ENCODE results near the gene CIRBP. TPM values are rescaled to one million over a fixed set of nuclear protein-coding genes. Genes with fewer than 3 reads are reported as not detected.

The CIRBP gene
- total and polyA plus RNA-seq, 2 of the 13 experiments (the other 11 are each of a cell fraction or from before 2014, with no cell fraction given), result 133 to 140 TPM

- peak; percentile 67 for TF ChIP-seq XRCC5 (optimal IDR thresholded peaks at IDR 0.05; ENCODE audit: low read length)
- TF ChIP-seq ZNF564 (CRISPR knock-in tag; IDR thresholded peaks at IDR 0.05), result no peak
- no peak for TF ChIP-seq ZNF503 (CRISPR knock-in tag; IDR thresholded peaks at IDR 0.05)
- no peak; the same call in 1 of the 2 replicates for TF ChIP-seq ATRX (CRISPR knock-in tag; IDR thresholded peaks at IDR 0.05; ENCODE audit: borderline replicate concordance)
- no peak for TF ChIP-seq DZIP1 (CRISPR knock-in tag; IDR thresholded peaks at IDR 0.05)
- TF ChIP-seq ATF7-NPFF (CRISPR knock-in tag; IDR thresholded peaks at IDR 0.05; ENCODE audit: low read depth), result no peak
- peak; percentile 32; the same call in 1 of the 2 replicates for TF ChIP-seq ETV6 (CRISPR knock-in tag; conservative IDR thresholded peaks at IDR 0.05)
- no peak for TF ChIP-seq ZNF101 (CRISPR knock-in tag; IDR thresholded peaks at IDR 0.05; ENCODE audit: borderline replicate concordance, low read depth)
- no peak for TF ChIP-seq ZNF543 (CRISPR knock-in tag; IDR thresholded peaks at IDR 0.05)
- TF ChIP-seq ZIK1 (CRISPR knock-in tag; IDR thresholded peaks at IDR 0.05; ENCODE audit: borderline replicate concordance, low read depth), result no peak
- TF ChIP-seq, protein P1, sequence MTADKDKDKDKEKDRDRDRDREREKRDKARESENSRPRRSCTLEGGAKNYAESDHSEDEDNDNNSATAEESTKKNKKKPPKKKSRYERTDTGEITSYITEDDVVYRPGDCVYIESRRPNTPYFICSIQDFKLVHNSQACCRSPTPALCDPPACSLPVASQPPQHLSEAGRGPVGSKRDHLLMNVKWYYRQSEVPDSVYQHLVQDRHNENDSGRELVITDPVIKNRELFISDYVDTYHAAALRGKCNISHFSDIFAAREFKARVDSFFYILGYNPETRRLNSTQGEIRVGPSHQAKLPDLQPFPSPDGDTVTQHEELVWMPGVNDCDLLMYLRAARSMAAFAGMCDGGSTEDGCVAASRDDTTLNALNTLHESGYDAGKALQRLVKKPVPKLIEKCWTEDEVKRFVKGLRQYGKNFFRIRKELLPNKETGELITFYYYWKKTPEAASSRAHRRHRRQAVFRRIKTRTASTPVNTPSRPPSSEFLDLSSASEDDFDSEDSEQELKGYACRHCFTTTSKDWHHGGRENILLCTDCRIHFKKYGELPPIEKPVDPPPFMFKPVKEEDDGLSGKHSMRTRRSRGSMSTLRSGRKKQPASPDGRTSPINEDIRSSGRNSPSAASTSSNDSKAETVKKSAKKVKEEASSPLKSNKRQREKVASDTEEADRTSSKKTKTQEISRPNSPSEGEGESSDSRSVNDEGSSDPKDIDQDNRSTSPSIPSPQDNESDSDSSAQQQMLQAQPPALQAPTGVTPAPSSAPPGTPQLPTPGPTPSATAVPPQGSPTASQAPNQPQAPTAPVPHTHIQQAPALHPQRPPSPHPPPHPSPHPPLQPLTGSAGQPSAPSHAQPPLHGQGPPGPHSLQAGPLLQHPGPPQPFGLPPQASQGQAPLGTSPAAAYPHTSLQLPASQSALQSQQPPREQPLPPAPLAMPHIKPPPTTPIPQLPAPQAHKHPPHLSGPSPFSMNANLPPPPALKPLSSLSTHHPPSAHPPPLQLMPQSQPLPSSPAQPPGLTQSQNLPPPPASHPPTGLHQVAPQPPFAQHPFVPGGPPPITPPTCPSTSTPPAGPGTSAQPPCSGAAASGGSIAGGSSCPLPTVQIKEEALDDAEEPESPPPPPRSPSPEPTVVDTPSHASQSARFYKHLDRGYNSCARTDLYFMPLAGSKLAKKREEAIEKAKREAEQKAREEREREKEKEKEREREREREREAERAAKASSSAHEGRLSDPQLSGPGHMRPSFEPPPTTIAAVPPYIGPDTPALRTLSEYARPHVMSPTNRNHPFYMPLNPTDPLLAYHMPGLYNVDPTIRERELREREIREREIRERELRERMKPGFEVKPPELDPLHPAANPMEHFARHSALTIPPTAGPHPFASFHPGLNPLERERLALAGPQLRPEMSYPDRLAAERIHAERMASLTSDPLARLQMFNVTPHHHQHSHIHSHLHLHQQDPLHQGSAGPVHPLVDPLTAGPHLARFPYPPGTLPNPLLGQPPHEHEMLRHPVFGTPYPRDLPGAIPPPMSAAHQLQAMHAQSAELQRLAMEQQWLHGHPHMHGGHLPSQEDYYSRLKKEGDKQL (CRISPR knock-in tag; IDR thresholded peaks at IDR 0.05; ENCODE audit: low read depth), result no peak
- TF ChIP-seq, protein P2, sequence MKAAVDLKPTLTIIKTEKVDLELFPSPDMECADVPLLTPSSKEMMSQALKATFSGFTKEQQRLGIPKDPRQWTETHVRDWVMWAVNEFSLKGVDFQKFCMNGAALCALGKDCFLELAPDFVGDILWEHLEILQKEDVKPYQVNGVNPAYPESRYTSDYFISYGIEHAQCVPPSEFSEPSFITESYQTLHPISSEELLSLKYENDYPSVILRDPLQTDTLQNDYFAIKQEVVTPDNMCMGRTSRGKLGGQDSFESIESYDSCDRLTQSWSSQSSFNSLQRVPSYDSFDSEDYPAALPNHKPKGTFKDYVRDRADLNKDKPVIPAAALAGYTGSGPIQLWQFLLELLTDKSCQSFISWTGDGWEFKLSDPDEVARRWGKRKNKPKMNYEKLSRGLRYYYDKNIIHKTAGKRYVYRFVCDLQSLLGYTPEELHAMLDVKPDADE (CRISPR knock-in tag; IDR thresholded peaks at IDR 0.05), result no peak
- no peak for TF ChIP-seq ZNF382 (CRISPR knock-in tag; IDR thresholded peaks at IDR 0.05; ENCODE audit: borderline replicate concordance)
- TF ChIP-seq YEATS4 (CRISPR knock-in tag; IDR thresholded peaks at IDR 0.05; ENCODE audit: borderline replicate concordance), result no peak
- 0 out of 2 replicates have a peak, but pooled peaks have one; percentile 70 for TF ChIP-seq FOXC1 (CRISPR knock-in tag; IDR thresholded peaks at IDR 0.05; ENCODE audit: borderline replicate concordance)
- no peak for TF ChIP-seq ZNF230 (CRISPR knock-in tag; IDR thresholded peaks at IDR 0.05)
- TF ChIP-seq ZNF552 (CRISPR knock-in tag; IDR thresholded peaks at IDR 0.05; ENCODE audit: borderline replicate concordance), result no peak
- no peak for TF ChIP-seq ZNF546 (CRISPR knock-in tag; conservative IDR thresholded peaks at IDR 0.05)
Observed at GRCh38 chr19:1279782-1280341, 10.7 kb downstream of the CIRBP start (continued).

Data from HepG2 (cell line).